Activated CD8-positive, alpha-beta memory T cell treated with anti-CD3 and anti-CD28 coated beads for 36 hours (primary cell): ENCODE results near the gene MED19. TPM values are rescaled to one million over a fixed set of nuclear protein-coding genes. Genes with fewer than 3 reads are reported as not detected.

Experiments used
- CTCF ChIA-PET: fragments of 350-600 bp; sonication (Branson Sonifier 250); formaldehyde crosslinking; loops from one replicate; lab custom pipeline; 2021; ENCODE audit warnings: antibody characterized with exemption; lab: Charles Lee
- POLR2A ChIA-PET: fragments of 350-600 bp; sonication (Branson Sonifier 250); formaldehyde crosslinking; loops from one replicate; lab custom pipeline; 2021; ENCODE audit warnings: antibody characterized with exemption; lab: Charles Lee
- total RNA-seq, 2 experiments: library from RNA; stranded (reverse); gene quantifications; one replicate each; pipeline ENCODE4 v1.2.3, GENCODE V29; 2021

MED19 gene
- total RNA-seq, 2 experiments from 2014 or later = 16.4 to 18.0 TPM

DNA sequence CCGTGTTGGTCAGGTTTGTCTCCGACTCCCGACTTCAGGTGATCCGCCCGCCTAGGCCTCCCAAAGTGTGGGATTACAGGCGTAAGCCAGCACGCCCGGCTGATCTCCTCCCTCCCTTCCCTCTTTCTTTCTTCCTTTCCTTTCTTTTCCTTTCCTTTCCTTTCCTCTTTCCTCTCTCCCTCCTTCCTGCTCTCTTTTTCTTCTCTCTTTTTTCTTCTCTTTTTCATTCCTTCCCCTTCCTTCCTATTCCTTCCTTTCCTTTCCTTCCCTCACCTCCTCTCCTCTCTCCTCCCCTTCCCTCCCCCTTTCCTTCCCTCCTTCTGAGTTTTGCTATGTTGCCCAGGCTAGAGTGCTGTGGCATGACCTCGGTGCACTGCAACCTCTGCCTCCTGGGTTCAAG, 48.0 kb downstream of the MED19 start:
- POLR2A ChIA-PET = no interaction called here
- CTCF ChIA-PET = no interaction called here

DNA sequence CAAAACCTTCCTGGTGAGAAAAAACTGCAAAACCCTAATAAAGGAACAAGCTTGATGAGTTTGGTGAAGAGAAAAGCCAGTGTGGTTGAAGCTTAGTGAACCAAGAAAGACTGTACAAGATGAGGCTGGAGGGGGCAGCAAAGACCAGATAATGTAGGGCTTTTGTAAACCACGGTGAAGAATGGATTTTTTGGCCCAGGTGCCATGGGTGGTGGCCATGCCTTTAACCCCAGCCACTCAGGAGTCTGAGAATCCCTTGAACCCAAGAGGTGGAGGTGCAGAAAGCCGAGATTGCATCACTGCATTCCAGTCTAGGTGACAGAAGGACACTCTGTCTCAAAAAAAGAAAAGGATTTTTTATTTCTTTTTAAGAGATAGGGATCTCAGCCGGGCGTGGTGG, 49.1 kb downstream of the MED19 start:
- ChIA-PET POLR2A (no interaction called here), CTCF (interaction anchor here (0.8 kb wide), 1 partner anchor 18 kb away, joined by 3 read pairs; no protein-coding TSS in a partner anchor)

DNA sequence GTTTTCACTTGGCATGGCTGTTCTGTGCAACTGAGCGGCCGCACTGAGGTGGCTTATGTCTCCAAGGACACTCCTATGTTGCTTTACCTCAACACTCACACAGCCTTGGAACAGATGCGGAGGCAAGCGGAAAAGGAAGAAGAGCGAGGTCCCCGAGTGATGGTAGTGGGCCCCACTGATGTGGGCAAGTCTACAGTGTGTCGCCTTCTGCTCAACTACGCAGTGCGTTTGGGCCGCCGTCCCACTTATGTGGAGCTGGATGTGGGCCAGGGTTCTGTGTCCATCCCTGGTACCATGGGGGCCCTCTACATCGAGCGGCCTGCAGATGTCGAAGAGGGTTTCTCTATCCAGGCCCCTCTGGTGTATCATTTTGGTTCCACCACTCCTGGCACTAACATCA, 52.3 kb downstream of the MED19 start:
- ChIA-PET CTCF (interaction anchor here (1.5 kb wide), 1 partner anchor 201 kb away, joined by 3 read pairs; no protein-coding TSS in a partner anchor), POLR2A (interaction anchor here (0.7 kb wide), 1 partner anchor 97 kb away, joined by 5 read pairs; no protein-coding TSS in a partner anchor)

DNA sequence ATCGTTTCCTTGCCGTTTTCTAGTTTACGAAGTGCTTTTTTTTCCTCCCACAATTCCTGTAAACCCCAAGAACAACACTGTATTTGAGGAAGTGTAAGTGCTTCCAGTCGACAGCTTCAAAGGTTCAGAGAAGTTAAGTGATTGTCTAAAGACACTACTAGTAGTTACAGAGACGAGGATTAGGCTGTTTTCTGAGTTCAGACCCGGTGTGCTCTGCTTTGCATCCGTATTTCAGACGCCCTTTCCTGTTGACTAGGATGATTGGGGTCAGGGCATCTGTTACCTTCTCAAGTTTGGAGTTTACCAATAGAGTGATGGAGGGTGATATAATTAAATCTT, 54.0 kb downstream of the MED19 start:
- ChIA-PET CTCF (interaction anchor here (1.0 to 1.2 kb wide), 2 partner anchors 9 to 13 kb away, joined by 3 read pairs; no protein-coding TSS in a partner anchor), POLR2A (interaction anchor here (0.9 kb wide), 1 partner anchor 9 kb away, joined by 3 read pairs; no protein-coding TSS in a partner anchor)

DNA sequence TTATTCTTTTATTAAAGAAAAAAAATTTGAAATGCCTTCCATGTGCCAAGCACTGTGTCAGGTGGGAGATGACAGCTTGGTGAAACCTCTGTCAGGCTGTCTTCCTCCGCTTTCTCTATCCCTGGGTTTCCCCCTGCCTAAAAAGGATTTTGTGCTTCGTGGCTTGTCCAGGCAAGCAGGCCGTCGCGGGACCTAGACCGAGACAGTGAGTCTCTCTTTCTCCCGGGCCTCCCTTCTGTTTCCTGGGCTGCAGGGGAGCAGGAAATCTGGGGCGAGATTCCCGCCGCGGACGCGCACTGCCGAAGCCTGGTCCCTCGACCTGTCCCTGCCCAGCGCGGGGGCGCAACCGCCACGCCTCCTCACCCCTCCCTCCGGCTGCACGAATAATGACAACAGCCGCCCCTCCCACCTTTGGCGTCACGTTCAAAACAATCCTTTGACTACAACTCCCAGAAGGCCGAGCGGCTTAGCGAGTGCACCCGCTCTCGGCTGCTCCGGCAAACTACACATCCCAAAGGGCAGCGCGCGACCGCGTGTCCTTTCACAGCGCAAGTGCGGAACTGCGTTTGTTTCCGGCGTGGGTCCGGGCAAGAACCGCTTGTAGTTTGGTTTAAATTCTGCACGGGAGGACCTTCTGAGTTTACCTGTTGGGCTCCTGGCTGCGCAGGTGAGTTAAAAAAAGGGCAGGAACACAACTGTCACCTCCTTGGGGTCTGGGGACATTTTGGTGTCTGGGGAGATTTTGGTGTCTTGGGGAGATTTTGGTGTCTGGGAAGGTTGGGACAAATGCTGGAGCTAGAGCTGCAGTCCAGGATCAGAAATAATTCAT, 54.6 kb downstream of the MED19 start, which contains the start of gene CLP1:
Gene CLP1 (plus strand): TSS at position 569 of the 829 bp plus-strand sequence. CDS start 1,715 bp downstream, outside the sequence.
- ChIA-PET CTCF (interaction anchor here (1.0 kb wide), 1 partner anchor 9 kb away, joined by 3 read pairs; no protein-coding TSS in a partner anchor), POLR2A (interaction anchor here (0.9 kb wide), 1 partner anchor 9 kb away, joined by 3 read pairs; no protein-coding TSS in a partner anchor)

DNA sequence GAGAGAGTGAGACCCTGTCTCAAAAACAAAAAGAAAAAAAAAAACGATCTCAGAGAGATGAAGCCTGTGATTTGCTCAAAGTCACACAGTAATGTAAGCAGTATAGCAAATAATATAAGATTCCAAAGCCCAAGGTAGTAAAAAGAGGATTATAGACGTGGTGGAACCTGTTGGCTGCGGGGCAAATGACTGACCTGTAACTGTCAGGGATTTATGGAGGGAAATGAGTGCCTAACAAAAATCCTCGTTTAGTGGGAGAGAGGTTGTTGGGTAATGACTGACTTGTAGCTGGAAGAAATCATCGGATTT, 55.2 kb downstream of the MED19 start:
- ChIA-PET CTCF (interaction anchor here (0.6 kb wide), 1 partner anchor 13 kb away, joined by 4 read pairs; no protein-coding TSS in a partner anchor), POLR2A (no interaction called here)

Other genes starting within 250 kb of the MED19 start
- gene SLC43A1, start 196.5 kb downstream of the MED19 start, total RNA-seq = 10 to 100 TPM; 35.1 to 36.3 TPM
- gene TIMM10, start 181.5 kb downstream of the MED19 start, total RNA-seq = 100 to 1,000 TPM; 137 to 140 TPM
- not detected for gene SMTNL1, start 174.6 kb downstream of the MED19 start, total RNA-seq
- 10 to 100 TPM; 81.3 to 88.9 TPM for gene UBE2L6, start 144.5 kb downstream of the MED19 start, total RNA-seq
- not detected for gene SERPING1, start 114.5 kb downstream of the MED19 start, total RNA-seq
- not detected for gene YPEL4, start 62.3 kb downstream of the MED19 start, total RNA-seq
- 10 to 100 TPM; 19.8 to 20.5 TPM for gene CLP1, start 54.5 kb downstream of the MED19 start, total RNA-seq
- 10 to 100 TPM; 81.9 to 82.2 TPM for gene ZDHHC5, start 44.1 kb downstream of the MED19 start, total RNA-seq
- 100 to 1,000 TPM; 115 to 116 TPM for gene TMX2, start 378 bp upstream of the MED19 start, total RNA-seq
- 100 to 1,000 TPM; 238 to 252 TPM for gene SELENOH, start 29.3 kb upstream of the MED19 start, total RNA-seq
- not detected for gene BTBD18, start 39.6 kb upstream of the MED19 start, total RNA-seq
- 1 to 10 TPM; 3.4 to 4.4 TPM for gene CTNND1, start 49.6 kb upstream of the MED19 start, total RNA-seq